HCEC 1CT (cell line): ENCODE measurements around the gene FBXL17.
"Not testable (repeated sequence)": the region's sequence is repeated elsewhere in the genome, so short reads cannot be mapped to it uniquely, and the experiment has no call there.

Experiments used
- DNase-seq: peaks from one replicate; pipeline ENCODE4 v3.0.0-alpha.2; 2017

FBXL17 gene

GRCh38 chr5:108303086-108303485 lies 78.8 kb downstream of the FBXL17 start:
- DNase-seq: no peak

GRCh38 chr5:108297042-108297601 lies 84.8 kb downstream of the FBXL17 start:
- DNase-seq: no peak

- peak; percentile 66 for DNase-seq
These were observed 86.1 kb downstream of the FBXL17 start for GRCh38 chr5:108295578-108296368.

GRCh38 chr5:108280960-108281569 lies 100.8 kb downstream of the FBXL17 start:
- DNase-seq: no peak

GRCh38 chr5:108280248-108280647 lies 101.7 kb downstream of the FBXL17 start:
- DNase-seq: no peak

- DNase-seq: no peak
These were observed 103.3 kb downstream of the FBXL17 start for GRCh38 chr5:108278285-108279240.

GRCh38 chr5:108276187-108277050 lies 105.5 kb downstream of the FBXL17 start:
- DNase-seq: no peak

GRCh38 chr5:108274080-108274479 lies 107.8 kb downstream of the FBXL17 start:
- DNase-seq: not testable (repeated sequence)

GRCh38 chr5:108271127-108271526 lies 110.8 kb downstream of the FBXL17 start:
- no peak for DNase-seq

- peak; percentile 38 for DNase-seq
These were observed 115.7 kb downstream of the FBXL17 start for GRCh38 chr5:108266242-108266641.

GRCh38 chr5:108264533-108264932 lies 117.4 kb downstream of the FBXL17 start:
- DNase-seq: no peak

GRCh38 chr5:108263338-108263737 lies 118.6 kb downstream of the FBXL17 start:
- DNase-seq: no peak

- no peak for DNase-seq
These were observed 121.1 kb downstream of the FBXL17 start for GRCh38 chr5:108260858-108261170.

GRCh38 chr5:108260117-108260857 lies 121.6 kb downstream of the FBXL17 start:
- peak; percentile 78 for DNase-seq

- peak; percentile 57 for DNase-seq
These were observed 122.6 kb downstream of the FBXL17 start for GRCh38 chr5:108259306-108259705.

- peak; percentile 8 for DNase-seq
These were observed 123.9 kb downstream of the FBXL17 start for GRCh38 chr5:108257996-108258395.

- DNase-seq: no peak
These were observed 126.4 kb downstream of the FBXL17 start for GRCh38 chr5:108255468-108255867.

GRCh38 chr5:108251350-108251749 lies 130.5 kb downstream of the FBXL17 start:
- no peak for DNase-seq

GRCh38 chr5:108249785-108250426 lies 132.0 kb downstream of the FBXL17 start:
- no peak for DNase-seq

- no peak for DNase-seq
These were observed 132.7 kb downstream of the FBXL17 start for GRCh38 chr5:108249095-108249784.
